Measurements from ENCODE around the gene MALT1. TPM values are rescaled to one million over a fixed set of nuclear protein-coding genes. Genes with fewer than 3 reads are reported as not detected.

The MALT1 gene
- total and polyA plus RNA-seq, 2 donors (not counting 1 experiment from before 2014, with no cell fraction given), result 42.4 to 81.2 TPM

- no peaks in the 10 kb centered on the region for H3K79me2 ChIP-seq (ENCODE audit: control insufficient read depth, insufficient read depth, low read length)
- Mint-ChIP-seq H3K4me3 (no peak overlapping the region), H3K27me3 (no peaks in the 10 kb centered on the region), H3K9me3 (ENCODE audit: insufficient read depth) (no peaks in the 10 kb centered on the region), H3K4me1 (peaks cover 3% of the 10 kb centered on the region), H3K27ac (no peak overlapping the region)
- intact Hi-C loops (cut with micrococcal nuclease), result no loop called here
- POLR2A ChIA-PET, result no interaction called here
- H2AFZ ChIP-seq (ENCODE audit: insufficient read depth, low read depth, low read length, poor library complexity, severe bottlenecking), result no peak overlapping the region
- no peaks in the 10 kb centered on the region for H4K20me1 ChIP-seq (ENCODE audit: control insufficient read depth, insufficient read depth, low read length, poor library complexity, severe bottlenecking)
- no peak overlapping the region for H3K4me2 ChIP-seq (replicated peaks; ENCODE audit: low read depth, low read length, poor library complexity, severe bottlenecking)
- no peak overlapping the region for H3K9ac ChIP-seq (ENCODE audit: low read length)
- CTCF ChIA-PET, result interaction anchor here (0.7 to 17.8 kb wide), 7 partner anchors 9 to 310 kb away, joined by 3 to 471 read pairs (median 3); no protein-coding TSS in a partner anchor
- WGBS (ENCODE audit: insufficient coverage), result 86% methylated on average over 2 of the region's 4 CpGs
- DNase-seq (no peak), ATAC-seq (ENCODE audit: low read depth) (no peak)
- no peak overlapping the region for H3K27ac ChIP-seq (ENCODE audit: low read length in 2 of 2)
- H3K4me3 ChIP-seq (ENCODE audit: control extremely low read depth in 1 of 5, extremely low read depth in 1 of 5, insufficient read depth in 1 of 5, low read depth in 2 of 5, low read length in 4 of 5), result no peak overlapping the region
- TF ChIP-seq CTCF (IDR thresholded peaks at IDR 0.05) (no peak), EZH2 (IDR thresholded peaks at IDR 0.05; ENCODE audit: borderline replicate concordance, insufficient read depth, low read depth, low read length, poor library complexity, severe bottlenecking) (no peak)
- H3K36me3 ChIP-seq (replicated peaks in 1 of 2; ENCODE audit: control extremely low read depth in 1 of 2, control insufficient read depth in 1 of 2, extremely low read depth in 1 of 2, insufficient read depth in 2 of 2, low read length in 1 of 2), result no peaks in the 10 kb centered on the region
- H3K4me1 ChIP-seq (ENCODE audit: control insufficient read depth in 2 of 2, insufficient read depth in 2 of 2, low read length in 2 of 2), result peaks cover 2 to 5% of the 10 kb centered on the region in 2 donors
- no peaks in the 10 kb centered on the region for H3K9me3 ChIP-seq (ENCODE audit: control extremely low read depth in 1 of 3, control insufficient read depth in 2 of 3, insufficient read depth in 1 of 3, low read length in 2 of 3)
- no peaks in the 10 kb centered on the region for H3K27me3 ChIP-seq (replicated peaks in 1 of 4; ENCODE audit: control extremely low read depth in 1 of 4, control insufficient read depth in 3 of 4, insufficient read depth in 4 of 4, low read length in 3 of 4)
Measured at GRCh38 chr18:58777471-58777870, 106.2 kb downstream of the MALT1 start.

- Mint-ChIP-seq H3K9me3 (ENCODE audit: insufficient read depth) (no peaks in the 10 kb centered on the region), H3K27me3 (no peaks in the 10 kb centered on the region), H3K4me1 (peaks cover 3% of the 10 kb centered on the region), H3K4me3 (no peak overlapping the region), H3K27ac (no peak overlapping the region)
- TF ChIP-seq EZH2 (IDR thresholded peaks at IDR 0.05; ENCODE audit: borderline replicate concordance, insufficient read depth, low read depth, low read length, poor library complexity, severe bottlenecking) (no peak), CTCF (IDR thresholded peaks at IDR 0.05) (no peak)
- Histone ChIP-seq H4K20me1 (ENCODE audit: control insufficient read depth, insufficient read depth, low read length, poor library complexity, severe bottlenecking) (no peaks in the 10 kb centered on the region), H3K4me3 (ENCODE audit: control extremely low read depth in 1 of 5, extremely low read depth in 1 of 5, insufficient read depth in 1 of 5, low read depth in 2 of 5, low read length in 4 of 5) (no peak overlapping the region), H3K36me3 (replicated peaks in 1 of 2; ENCODE audit: control extremely low read depth in 1 of 2, control insufficient read depth in 1 of 2, extremely low read depth in 1 of 2, insufficient read depth in 2 of 2, low read length in 1 of 2) (no peaks in the 10 kb centered on the region), H2AFZ (ENCODE audit: insufficient read depth, low read depth, low read length, poor library complexity, severe bottlenecking) (no peak overlapping the region), H3K27ac (ENCODE audit: low read length in 2 of 2) (no peak overlapping the region), H3K9ac (ENCODE audit: low read length) (no peak overlapping the region), H3K4me2 (replicated peaks; ENCODE audit: low read depth, low read length, poor library complexity, severe bottlenecking) (no peak overlapping the region), H3K79me2 (ENCODE audit: control insufficient read depth, insufficient read depth, low read length) (no peaks in the 10 kb centered on the region), H3K27me3 (replicated peaks in 1 of 4; ENCODE audit: control extremely low read depth in 1 of 4, control insufficient read depth in 3 of 4, insufficient read depth in 4 of 4, low read length in 3 of 4) (no peaks in the 10 kb centered on the region), H3K4me1 (ENCODE audit: control insufficient read depth in 2 of 2, insufficient read depth in 2 of 2, low read length in 2 of 2) (peaks cover 2 to 5% of the 10 kb centered on the region in 2 donors), H3K9me3 (ENCODE audit: control extremely low read depth in 1 of 3, control insufficient read depth in 2 of 3, insufficient read depth in 1 of 3, low read length in 2 of 3) (no peaks in the 10 kb centered on the region)
- ChIA-PET POLR2A (no interaction called here), CTCF (interaction anchor here (0.8 to 17.8 kb wide), 7 partner anchors 11 to 286 kb away, joined by 3 to 471 read pairs (median 4); no protein-coding TSS in a partner anchor)
- DNase-seq (no peak), ATAC-seq (ENCODE audit: low read depth) (no peak)
- 100% methylated on average over 3 of the region's 6 CpGs for WGBS (ENCODE audit: insufficient coverage)
- intact Hi-C loops (cut with micrococcal nuclease), result no loop called here
Measured at GRCh38 chr18:58779529-58779928, 108.3 kb downstream of the MALT1 start.

All from B cell (primary cell).